Activated CD4-positive, alpha-beta T cell treated with anti-CD3 and anti-CD28 coated beads, Interleukin-2, amount 10 ng/mL, durations not matched to agents 24 days and 14 days (primary cell): ENCODE data around the gene GPR156. TPM values are rescaled to one million over a fixed set of nuclear protein-coding genes. Genes with fewer than 3 reads are reported as not detected.

Experiments
- DNase-seq: peaks from one replicate; pipeline ENCODE4 v3.0.0; 2022
- H3K27ac Mint-ChIP-seq: one replicate; pipeline ENCODE4 v1.8.0; 2022; ENCODE audit warnings: mild to moderate bottlenecking, mixed read lengths
- H3K27me3 Mint-ChIP-seq: one replicate; pipeline ENCODE4 v1.8.0; 2022; ENCODE audit warnings: mixed read lengths
- H3K36me3 Mint-ChIP-seq: one replicate; pipeline ENCODE4 v1.8.0; 2022; ENCODE audit warnings: low read depth, mild to moderate bottlenecking, mixed read lengths
- H3K4me1 Mint-ChIP-seq: one replicate; pipeline ENCODE4 v1.8.0; 2021; ENCODE audit warnings: mixed read lengths
- H3K4me3 Mint-ChIP-seq: one replicate; pipeline ENCODE4 v1.8.0; 2022; ENCODE audit warnings: mild to moderate bottlenecking, moderate library complexity, mixed read lengths
- H3K9me3 Mint-ChIP-seq: one replicate; pipeline ENCODE4 v1.8.0; 2021; ENCODE audit warnings: mixed read lengths
- intact Hi-C: fragments of 100-400 bp; cut with micrococcal nuclease; formaldehyde crosslinking; loops from one replicate; pipeline ENCODE4 v1.15.1; 2023
- total RNA-seq: library from RNA; stranded (reverse); gene quantifications from 2 replicates; pipeline ENCODE4 v1.2.3, GENCODE V29; 2022

The GPR156 gene
- total RNA-seq, 1 donor from 2014 or later, result not detected

GRCh38 chr3:120130656-120131055 is 154.4 kb downstream of the GPR156 start:
- Mint-ChIP-seq H3K9me3 (no peaks in the 10 kb centered on the region), H3K27ac (no peak overlapping the region), H3K4me1 (no peaks in the 10 kb centered on the region), H3K36me3 (no peaks in the 10 kb centered on the region), H3K27me3 (no peaks in the 10 kb centered on the region), H3K4me3 (no peak overlapping the region)
- DNase-seq, result no peak
- intact Hi-C loops, result no loop called here

- no peaks in the 10 kb centered on the region for H3K27me3 Mint-ChIP-seq
- intact Hi-C loops, result no loop called here
- DNase-seq, result no peak
- H3K9me3 Mint-ChIP-seq, result no peaks in the 10 kb centered on the region
- H3K4me1 Mint-ChIP-seq, result no peaks in the 10 kb centered on the region
- H3K27ac Mint-ChIP-seq, result no peak overlapping the region
- no peak overlapping the region for H3K4me3 Mint-ChIP-seq
- H3K36me3 Mint-ChIP-seq, result no peaks in the 10 kb centered on the region
Measured at GRCh38 chr3:120129718-120130513, 155.1 kb downstream of the GPR156 start.

GRCh38 chr3:120129051-120129450 is 156.0 kb downstream of the GPR156 start:
- intact Hi-C loops, result no loop called here
- DNase-seq, result no peak
- Mint-ChIP-seq H3K4me3 (no peak overlapping the region), H3K27me3 (no peaks in the 10 kb centered on the region), H3K27ac (no peak overlapping the region), H3K9me3 (no peaks in the 10 kb centered on the region), H3K4me1 (no peaks in the 10 kb centered on the region), H3K36me3 (no peaks in the 10 kb centered on the region)

GRCh38 chr3:120125992-120126391 is 159.0 kb downstream of the GPR156 start:
- intact Hi-C loops, result no loop called here
- Mint-ChIP-seq H3K27me3 (peaks cover 2% of the 10 kb centered on the region), H3K36me3 (no peaks in the 10 kb centered on the region), H3K4me1 (no peaks in the 10 kb centered on the region), H3K9me3 (no peaks in the 10 kb centered on the region), H3K4me3 (no peak overlapping the region), H3K27ac (no peak overlapping the region)
- DNase-seq, result no peak

GRCh38 chr3:120119846-120120510 is 165.0 kb downstream of the GPR156 start:
- Mint-ChIP-seq H3K36me3 (no peaks in the 10 kb centered on the region), H3K9me3 (peaks cover 4% of the 10 kb centered on the region), H3K4me3 (no peak overlapping the region), H3K27me3 (peaks cover 5% of the 10 kb centered on the region), H3K27ac (no peak overlapping the region), H3K4me1 (no peaks in the 10 kb centered on the region)
- DNase-seq, result no peak
- intact Hi-C loops, result no loop called here

Other genes with a start within 250 kb of the GPR156 start
- gene GSK3B, start 190.8 kb downstream of the GPR156 start, total RNA-seq, result 32.0 and 37.1 TPM in 2 replicates
- 28.1 and 29.4 TPM in 2 replicates for gene LRRC58, start 64.1 kb upstream of the GPR156 start, total RNA-seq
- gene FSTL1, start 165.8 kb upstream of the GPR156 start, total RNA-seq, result 0.12 and 0.26 TPM in 2 replicates